Endothelial cell (in vitro differentiated cells): Measurements from ENCODE around the gene CLDN14. TPM values are rescaled to one million over a fixed set of nuclear protein-coding genes. Genes with fewer than 3 reads are reported as not detected.

Experiments
- DNase-seq: peaks from one replicate; pipeline ENCODE4 v3.0.0; 2021; ENCODE audit warnings: low spot score
- H3K27ac Mint-ChIP-seq: one replicate; pipeline ENCODE4 v1.8.0; 2021; ENCODE audit warnings: mixed read lengths, inconsistent platforms; ENCODE audit not compliant: unreplicated experiment
- H3K27me3 Mint-ChIP-seq: one replicate; pipeline ENCODE4 v1.8.0; 2021; ENCODE audit warnings: mild to moderate bottlenecking, moderate library complexity, mixed read lengths, inconsistent platforms; ENCODE audit not compliant: unreplicated experiment
- H3K36me3 Mint-ChIP-seq: one replicate; pipeline ENCODE4 v1.8.0; 2021; ENCODE audit warnings: mild to moderate bottlenecking, low read depth, mixed read lengths, inconsistent platforms; ENCODE audit not compliant: unreplicated experiment
- H3K4me1 Mint-ChIP-seq: one replicate; pipeline ENCODE4 v1.8.0; 2021; ENCODE audit warnings: mild to moderate bottlenecking, mixed read lengths, inconsistent platforms; ENCODE audit not compliant: unreplicated experiment
- H3K4me3 Mint-ChIP-seq: one replicate; pipeline ENCODE4 v1.8.0; 2021; ENCODE audit warnings: mild to moderate bottlenecking, mixed read lengths, inconsistent platforms; ENCODE audit not compliant: unreplicated experiment
- H3K9me3 Mint-ChIP-seq: one replicate; pipeline ENCODE4 v1.8.0; 2021; ENCODE audit warnings: mixed read lengths, inconsistent platforms; ENCODE audit not compliant: unreplicated experiment
- CTCF ChIP-seq: fragments of 200-600 bp; sonication (generic); IDR thresholded peaks from one replicate; pipeline ENCODE4 v1.5.0; 2021; ENCODE audit warnings: antibody characterized with exemption; ENCODE audit not compliant: unreplicated experiment
- total RNA-seq: library from RNA; stranded (reverse); fragmentation: NEBNext Ultra II Directional; extraction: Animal tissue kit (Norgen Biotek cat#: 25700); gene quantifications from one replicate; pipeline ENCODE4 v1.2.1, GENCODE V29; 2021; ENCODE audit not compliant: unreplicated experiment

CLDN14 gene
- total RNA-seq, 1 donor from 2014 or later = not detected

GRCh38 chr21:36454093-36454531 lies 25.8 kb downstream of the CLDN14 start:
- Mint-ChIP-seq H3K27ac (no peak overlapping the region), H3K4me1 (peaks cover 35% of the 10 kb centered on the region), H3K4me3 (no peak overlapping the region), H3K36me3 (peaks cover 4% of the 10 kb centered on the region), H3K27me3 (peaks cover 2% of the 10 kb centered on the region), H3K9me3 (no peaks in the 10 kb centered on the region)
- no peak for TF ChIP-seq CTCF
- no peak for DNase-seq

GRCh38 chr21:36452281-36452825 lies 27.6 kb downstream of the CLDN14 start:
- no peak overlapping the region for H3K4me3 Mint-ChIP-seq
- H3K4me1 Mint-ChIP-seq = peaks cover 32% of the 10 kb centered on the region
- no peaks in the 10 kb centered on the region for H3K9me3 Mint-ChIP-seq
- H3K36me3 Mint-ChIP-seq = peaks cover 4% of the 10 kb centered on the region
- peaks cover 2% of the 10 kb centered on the region for H3K27me3 Mint-ChIP-seq
- TF ChIP-seq CTCF = no peak
- no peak for DNase-seq
- no peak overlapping the region for H3K27ac Mint-ChIP-seq

- Mint-ChIP-seq H3K27ac (no peak overlapping the region), H3K27me3 (peaks cover 2% of the 10 kb centered on the region), H3K9me3 (no peaks in the 10 kb centered on the region), H3K4me1 (peaks cover 24% of the 10 kb centered on the region), H3K36me3 (peaks cover 10% of the 10 kb centered on the region), H3K4me3 (no peak overlapping the region)
- no peak for DNase-seq
- no peak for TF ChIP-seq CTCF
Observed at GRCh38 chr21:36451506-36451905, 28.4 kb downstream of the CLDN14 start.

- TF ChIP-seq CTCF = no peak
- Mint-ChIP-seq H3K27me3 (peaks cover 2% of the 10 kb centered on the region), H3K9me3 (no peaks in the 10 kb centered on the region), H3K4me3 (no peak overlapping the region), H3K4me1 (peaks cover 19% of the 10 kb centered on the region), H3K36me3 (peaks cover 13% of the 10 kb centered on the region), H3K27ac (no peak overlapping the region)
- DNase-seq = no peak
Observed at GRCh38 chr21:36450511-36450910, 29.4 kb downstream of the CLDN14 start.

GRCh38 chr21:36446301-36446700 lies 33.6 kb downstream of the CLDN14 start:
- DNase-seq = no peak
- Mint-ChIP-seq H3K36me3 (peaks cover 9% of the 10 kb centered on the region), H3K4me3 (no peak overlapping the region), H3K27me3 (peaks cover 2% of the 10 kb centered on the region), H3K9me3 (no peaks in the 10 kb centered on the region), H3K4me1 (peaks cover 5% of the 10 kb centered on the region), H3K27ac (no peak overlapping the region)
- no peak for TF ChIP-seq CTCF
